ENCODE data around the gene PLCL2. TPM values are rescaled to one million over a fixed set of nuclear protein-coding genes. Genes with fewer than 3 reads are reported as not detected.

The PLCL2 gene
- total and polyA plus RNA-seq, 4 donors = 2.1 to 16.7 (median 7.0) TPM

- H3K27ac ChIP-seq (ENCODE audit: low read depth in 1 of 2, low read length in 2 of 2) = no peak overlapping the region
- peaks cover 5% of the 10 kb centered on the region for H3K9me3 ChIP-seq (ENCODE audit: control insufficient read depth, low read length)
- H3K4me3 ChIP-seq (ENCODE audit: low read length in 2 of 2) = no peak overlapping the region
- ATAC-seq (ENCODE audit: low FRiP score) = no peak
- no peak for DNase-seq
- H3K4me1 ChIP-seq (ENCODE audit: control insufficient read depth in 1 of 2, insufficient read depth in 2 of 2, low read length in 2 of 2) = no peaks in the 10 kb centered on the region
- no peaks in the 10 kb centered on the region for H3K27me3 ChIP-seq (ENCODE audit: control insufficient read depth in 1 of 2, insufficient read depth in 2 of 2, low read length in 1 of 2)
- intact Hi-C loops (cut with DNase I) = no loop called here
- H3K36me3 ChIP-seq (ENCODE audit: control insufficient read depth in 1 of 2, insufficient read depth in 2 of 2, low read length in 1 of 2) = peaks cover 0 to 1% of the 10 kb centered on the region in 2 donors
These were observed 167.6 kb downstream of the PLCL2 start for GRCh38 chr3:17052363-17052762.

- Histone ChIP-seq H3K36me3 (ENCODE audit: control insufficient read depth in 1 of 2, insufficient read depth in 2 of 2, low read length in 1 of 2) (no peaks in the 10 kb centered on the region), H3K27ac (ENCODE audit: low read depth in 1 of 2, low read length in 2 of 2) (no peak overlapping the region), H3K9me3 (ENCODE audit: control insufficient read depth, low read length) (peaks cover 5% of the 10 kb centered on the region), H3K4me1 (ENCODE audit: control insufficient read depth in 1 of 2, insufficient read depth in 2 of 2, low read length in 2 of 2) (no peaks in the 10 kb centered on the region), H3K27me3 (ENCODE audit: control insufficient read depth in 1 of 2, insufficient read depth in 2 of 2, low read length in 1 of 2) (no peaks in the 10 kb centered on the region), H3K4me3 (ENCODE audit: low read length in 2 of 2) (no peak overlapping the region)
- no peak for ATAC-seq (ENCODE audit: low FRiP score)
- intact Hi-C loops (cut with DNase I) = no loop called here
- 91 to 96% methylated on average over 1 of the region's 1 CpG for WGBS, 2 donors
- no peak for DNase-seq
These were observed 169.7 kb downstream of the PLCL2 start for GRCh38 chr3:17054301-17054981.

- Histone ChIP-seq H3K9me3 (ENCODE audit: control insufficient read depth, low read length) (peaks cover 5% of the 10 kb centered on the region), H3K27ac (ENCODE audit: low read depth in 1 of 2, low read length in 2 of 2) (no peak overlapping the region), H3K4me3 (ENCODE audit: low read length in 2 of 2) (no peak overlapping the region), H3K27me3 (ENCODE audit: control insufficient read depth in 1 of 2, insufficient read depth in 2 of 2, low read length in 1 of 2) (no peaks in the 10 kb centered on the region), H3K4me1 (ENCODE audit: control insufficient read depth in 1 of 2, insufficient read depth in 2 of 2, low read length in 2 of 2) (no peaks in the 10 kb centered on the region), H3K36me3 (ENCODE audit: control insufficient read depth in 1 of 2, insufficient read depth in 2 of 2, low read length in 1 of 2) (no peaks in the 10 kb centered on the region)
- ATAC-seq (ENCODE audit: low FRiP score) (no peak), DNase-seq (no peak)
- intact Hi-C loops (cut with DNase I) = no loop called here
These were observed 170.2 kb downstream of the PLCL2 start for GRCh38 chr3:17054982-17055343.

GRCh38 chr3:17055374-17056276 lies 170.9 kb downstream of the PLCL2 start:
- WGBS, 2 donors = 56 to 61% methylated on average over 7 of the region's 7 CpGs
- intact Hi-C loops (cut with DNase I) = no loop called here
- Histone ChIP-seq H3K36me3 (ENCODE audit: control insufficient read depth in 1 of 2, insufficient read depth in 2 of 2, low read length in 1 of 2) (no peaks in the 10 kb centered on the region), H3K27ac (ENCODE audit: low read depth in 1 of 2, low read length in 2 of 2) (no peak overlapping the region), H3K4me3 (ENCODE audit: low read length in 2 of 2) (no peak overlapping the region), H3K4me1 (ENCODE audit: control insufficient read depth in 1 of 2, insufficient read depth in 2 of 2, low read length in 2 of 2) (no peaks in the 10 kb centered on the region), H3K9me3 (ENCODE audit: control insufficient read depth, low read length) (peaks cover 5% of the 10 kb centered on the region), H3K27me3 (ENCODE audit: control insufficient read depth in 1 of 2, insufficient read depth in 2 of 2, low read length in 1 of 2) (no peaks in the 10 kb centered on the region)
- DNase-seq (no peak), ATAC-seq (ENCODE audit: low FRiP score) (no peak)

DNA sequence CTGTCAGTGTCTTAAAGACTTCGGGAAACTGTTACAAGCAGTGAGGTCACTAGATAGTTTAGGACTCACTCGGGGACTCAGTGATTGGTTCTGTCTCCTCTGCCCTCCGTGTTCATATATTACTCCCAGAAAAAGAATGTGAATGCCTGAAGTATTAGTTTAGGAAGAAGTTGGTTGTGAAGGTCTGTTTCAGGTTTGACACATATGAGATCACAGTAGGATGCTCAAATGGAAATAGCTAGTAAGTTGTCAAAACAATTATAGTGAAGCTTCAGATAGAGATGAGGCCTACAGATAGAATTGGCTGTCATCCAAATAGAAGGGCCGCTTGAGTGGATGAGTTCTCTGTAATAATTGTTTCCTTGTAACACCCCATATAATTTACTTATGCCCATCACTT lies 172.6 kb downstream of the PLCL2 start:
- no peak for DNase-seq
- no peak overlapping the region for H3K27ac ChIP-seq (ENCODE audit: low read depth in 1 of 2, low read length in 2 of 2)
- H3K9me3 ChIP-seq (ENCODE audit: control insufficient read depth, low read length) = peaks cover 5% of the 10 kb centered on the region
- no peak for ATAC-seq (ENCODE audit: low FRiP score)
- no peaks in the 10 kb centered on the region for H3K36me3 ChIP-seq (ENCODE audit: control insufficient read depth in 1 of 2, insufficient read depth in 2 of 2, low read length in 1 of 2)
- H3K4me1 ChIP-seq (ENCODE audit: control insufficient read depth in 1 of 2, insufficient read depth in 2 of 2, low read length in 2 of 2) = no peaks in the 10 kb centered on the region
- 63 to 83% methylated on average over 4 of the region's 4 CpGs for WGBS, 2 donors
- H3K4me3 ChIP-seq (ENCODE audit: low read length in 2 of 2) = no peak overlapping the region
- H3K27me3 ChIP-seq (ENCODE audit: control insufficient read depth in 1 of 2, insufficient read depth in 2 of 2, low read length in 1 of 2) = no peaks in the 10 kb centered on the region
- intact Hi-C loops (cut with DNase I) = no loop called here

DNA sequence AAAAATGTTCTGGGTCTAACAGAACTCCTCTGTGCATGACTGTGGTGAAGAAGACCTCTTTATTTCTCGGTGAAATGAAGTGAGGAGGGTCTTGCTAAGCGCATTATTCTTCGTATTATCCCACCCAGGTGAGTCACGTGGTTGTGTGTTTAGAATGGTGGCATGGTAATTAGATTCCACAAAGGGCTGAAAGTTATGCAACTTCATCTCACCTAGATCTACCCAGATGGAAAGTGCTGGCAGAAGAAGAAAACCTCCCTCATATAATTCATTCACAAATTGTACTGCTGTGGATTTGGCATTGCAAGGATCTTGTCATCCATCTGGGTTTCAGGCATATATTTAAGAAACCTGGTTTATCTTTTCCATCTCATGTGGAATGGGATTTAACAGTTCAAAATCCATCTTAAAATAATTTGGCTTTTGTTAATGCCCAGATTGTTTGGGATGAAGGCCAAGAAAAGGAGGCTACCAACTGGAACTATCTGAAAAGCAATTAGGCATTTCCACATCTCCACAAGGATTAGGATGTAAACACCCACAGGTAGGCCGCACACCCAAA lies 175.3 kb downstream of the PLCL2 start:
- H3K27me3 ChIP-seq (ENCODE audit: control insufficient read depth in 1 of 2, insufficient read depth in 2 of 2, low read length in 1 of 2) = no peaks in the 10 kb centered on the region
- WGBS, 2 donors = 94 to 99% methylated on average over 5 of the region's 5 CpGs
- H3K4me3 ChIP-seq (ENCODE audit: low read length in 2 of 2) = no peak overlapping the region
- no peak for DNase-seq
- H3K36me3 ChIP-seq (ENCODE audit: control insufficient read depth in 1 of 2, insufficient read depth in 2 of 2, low read length in 1 of 2) = no peaks in the 10 kb centered on the region
- intact Hi-C loops (cut with DNase I) = no loop called here
- no peak for ATAC-seq (ENCODE audit: low FRiP score)
- H3K4me1 ChIP-seq (ENCODE audit: control insufficient read depth in 1 of 2, insufficient read depth in 2 of 2, low read length in 2 of 2) = no peaks in the 10 kb centered on the region
- H3K27ac ChIP-seq (ENCODE audit: low read depth in 1 of 2, low read length in 2 of 2) = no peak overlapping the region
- no peaks in the 10 kb centered on the region for H3K9me3 ChIP-seq (ENCODE audit: control insufficient read depth, low read length)

DNA sequence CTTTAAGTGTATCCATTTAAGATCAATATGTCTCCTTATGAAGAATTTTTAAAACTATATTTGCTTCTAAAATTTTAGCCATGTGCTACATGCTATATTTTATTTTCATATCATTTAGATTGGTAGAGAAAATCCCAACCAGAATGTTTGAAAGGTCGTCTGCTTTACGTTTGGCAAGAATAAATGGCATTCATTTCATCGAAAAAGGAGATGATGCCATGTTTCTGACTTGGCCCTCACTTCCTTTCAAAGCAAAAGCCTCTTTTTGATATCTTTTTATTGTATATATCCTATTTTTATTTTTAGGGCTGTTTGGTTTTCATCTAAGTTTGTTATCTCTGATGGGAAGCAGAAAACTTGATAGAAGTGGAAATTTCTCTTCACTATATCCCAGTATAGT lies 176.2 kb downstream of the PLCL2 start:
- H3K9me3 ChIP-seq (ENCODE audit: control insufficient read depth, low read length) = no peaks in the 10 kb centered on the region
- DNase-seq (no peak), ATAC-seq (ENCODE audit: low FRiP score) (no peak)
- no peaks in the 10 kb centered on the region for H3K36me3 ChIP-seq (ENCODE audit: control insufficient read depth in 1 of 2, insufficient read depth in 2 of 2, low read length in 1 of 2)
- no peak overlapping the region for H3K4me3 ChIP-seq (ENCODE audit: low read length in 2 of 2)
- WGBS, 2 donors = 92 to 95% methylated on average over 3 of the region's 3 CpGs
- no peak overlapping the region for H3K27ac ChIP-seq (ENCODE audit: low read depth in 1 of 2, low read length in 2 of 2)
- no peaks in the 10 kb centered on the region for H3K27me3 ChIP-seq (ENCODE audit: control insufficient read depth in 1 of 2, insufficient read depth in 2 of 2, low read length in 1 of 2)
- H3K4me1 ChIP-seq (ENCODE audit: control insufficient read depth in 1 of 2, insufficient read depth in 2 of 2, low read length in 2 of 2) = no peaks in the 10 kb centered on the region
- intact Hi-C loops (cut with DNase I) = no loop called here

GRCh38 chr3:17062736-17063135 lies 178.0 kb downstream of the PLCL2 start:
- DNase-seq = no peak
- H3K4me3 ChIP-seq (ENCODE audit: low read length in 2 of 2) = no peak overlapping the region
- H3K27ac ChIP-seq (ENCODE audit: low read depth in 1 of 2, low read length in 2 of 2) = no peak overlapping the region
- intact Hi-C loops (cut with DNase I) = no loop called here
- no peaks in the 10 kb centered on the region for H3K9me3 ChIP-seq (ENCODE audit: control insufficient read depth, low read length)
- no peaks in the 10 kb centered on the region for H3K27me3 ChIP-seq (ENCODE audit: control insufficient read depth in 1 of 2, insufficient read depth in 2 of 2, low read length in 1 of 2)
- H3K36me3 ChIP-seq (ENCODE audit: control insufficient read depth in 1 of 2, insufficient read depth in 2 of 2, low read length in 1 of 2) = no peaks in the 10 kb centered on the region
- H3K4me1 ChIP-seq (ENCODE audit: control insufficient read depth in 1 of 2, insufficient read depth in 2 of 2, low read length in 2 of 2) = no peaks in the 10 kb centered on the region
- WGBS, 2 donors = 14 to 22% methylated on average over 3 of the region's 3 CpGs
- no peak for ATAC-seq (ENCODE audit: low FRiP score)

- no peak for DNase-seq
- WGBS, 2 donors = 97 to 99% methylated on average over 3 of the region's 3 CpGs
- H3K27me3 ChIP-seq (ENCODE audit: control insufficient read depth in 1 of 2, insufficient read depth in 2 of 2, low read length in 1 of 2) = no peaks in the 10 kb centered on the region
- no peaks in the 10 kb centered on the region for H3K36me3 ChIP-seq (ENCODE audit: control insufficient read depth in 1 of 2, insufficient read depth in 2 of 2, low read length in 1 of 2)
- H3K4me3 ChIP-seq (ENCODE audit: low read length in 2 of 2) = no peak overlapping the region
- ATAC-seq (ENCODE audit: low FRiP score) = no peak
- H3K27ac ChIP-seq (ENCODE audit: low read depth in 1 of 2, low read length in 2 of 2) = no peak overlapping the region
- no peaks in the 10 kb centered on the region for H3K9me3 ChIP-seq (ENCODE audit: control insufficient read depth, low read length)
- intact Hi-C loops (cut with DNase I) = no loop called here
- no peaks in the 10 kb centered on the region for H3K4me1 ChIP-seq (ENCODE audit: control insufficient read depth in 1 of 2, insufficient read depth in 2 of 2, low read length in 2 of 2)
These were observed 178.8 kb downstream of the PLCL2 start for GRCh38 chr3:17063596-17063995.
